Measurements from ENCODE around the gene SRSF9. TPM values are rescaled to one million over a fixed set of nuclear protein-coding genes. Genes with fewer than 3 reads are reported as not detected.

SRSF9 gene
- total RNA-seq, 1 donor from 2014 or later, result 248 TPM

DNA sequence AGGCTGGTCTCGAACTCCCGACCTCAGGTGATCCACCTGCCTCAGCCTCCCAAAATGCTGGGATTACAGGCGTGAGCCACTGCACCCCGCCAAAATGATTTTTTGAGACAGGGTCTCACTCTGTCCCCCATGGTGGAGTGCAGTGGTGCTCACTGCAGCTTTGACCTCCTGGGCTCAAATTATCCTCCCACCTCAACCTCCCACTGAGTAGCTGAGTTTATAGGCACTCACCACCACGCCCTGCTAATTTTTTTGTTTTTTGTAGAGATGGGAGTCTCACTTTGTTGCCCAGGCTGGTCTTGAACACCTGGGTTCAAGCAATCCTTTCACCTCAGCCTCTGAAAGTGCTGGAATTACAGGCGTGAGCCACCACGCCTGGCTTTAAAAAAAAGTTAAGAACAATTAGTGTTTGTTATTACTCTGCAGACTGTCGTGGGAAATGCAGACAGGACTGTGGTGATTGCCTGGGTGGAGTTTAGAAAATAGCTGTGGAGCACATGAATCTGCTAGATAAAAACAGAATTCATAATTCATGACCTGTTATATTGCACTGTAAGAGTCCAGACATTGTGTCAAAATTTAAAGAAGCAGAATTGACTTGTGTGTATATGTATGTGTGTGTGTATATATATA, 40.8 kb downstream of the SRSF9 start:
- no peaks in the 10 kb centered on the region for H3K27me3 Mint-ChIP-seq
- no peak overlapping the region for H3K4me3 Mint-ChIP-seq

DNA sequence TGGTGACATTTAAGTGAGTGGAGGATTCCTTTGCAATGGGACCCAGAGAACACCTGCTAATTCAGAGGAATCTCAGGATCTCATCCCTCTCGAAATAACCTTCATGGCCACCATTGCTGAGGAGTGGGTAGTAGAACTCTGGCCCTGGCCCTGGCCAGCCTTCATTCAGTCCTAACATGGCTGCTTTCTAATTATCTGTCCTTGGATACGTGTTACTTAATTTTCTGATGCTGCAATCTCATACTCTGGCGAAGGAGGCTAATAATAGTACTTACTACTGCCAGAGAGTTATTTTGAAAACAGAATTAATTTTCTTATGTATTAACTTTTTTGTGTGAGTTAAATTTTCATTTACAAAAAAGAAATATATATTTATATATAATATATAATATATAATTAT, 43.8 kb downstream of the SRSF9 start:
- Mint-ChIP-seq H3K27me3 (no peaks in the 10 kb centered on the region), H3K27ac (no peak overlapping the region), H3K36me3 (no peaks in the 10 kb centered on the region), H3K9me3 (no peaks in the 10 kb centered on the region), H3K4me1 (ENCODE audit: unreplicated experiment) (peaks cover 5% of the 10 kb centered on the region), H3K4me3 (no peak overlapping the region)
- TF ChIP-seq, protein P1, sequence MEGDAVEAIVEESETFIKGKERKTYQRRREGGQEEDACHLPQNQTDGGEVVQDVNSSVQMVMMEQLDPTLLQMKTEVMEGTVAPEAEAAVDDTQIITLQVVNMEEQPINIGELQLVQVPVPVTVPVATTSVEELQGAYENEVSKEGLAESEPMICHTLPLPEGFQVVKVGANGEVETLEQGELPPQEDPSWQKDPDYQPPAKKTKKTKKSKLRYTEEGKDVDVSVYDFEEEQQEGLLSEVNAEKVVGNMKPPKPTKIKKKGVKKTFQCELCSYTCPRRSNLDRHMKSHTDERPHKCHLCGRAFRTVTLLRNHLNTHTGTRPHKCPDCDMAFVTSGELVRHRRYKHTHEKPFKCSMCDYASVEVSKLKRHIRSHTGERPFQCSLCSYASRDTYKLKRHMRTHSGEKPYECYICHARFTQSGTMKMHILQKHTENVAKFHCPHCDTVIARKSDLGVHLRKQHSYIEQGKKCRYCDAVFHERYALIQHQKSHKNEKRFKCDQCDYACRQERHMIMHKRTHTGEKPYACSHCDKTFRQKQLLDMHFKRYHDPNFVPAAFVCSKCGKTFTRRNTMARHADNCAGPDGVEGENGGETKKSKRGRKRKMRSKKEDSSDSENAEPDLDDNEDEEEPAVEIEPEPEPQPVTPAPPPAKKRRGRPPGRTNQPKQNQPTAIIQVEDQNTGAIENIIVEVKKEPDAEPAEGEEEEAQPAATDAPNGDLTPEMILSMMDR (conservative IDR thresholded peaks at IDR 0.05), result no peak
- no peak for DNase-seq (ENCODE audit: extremely low spot score, unreplicated experiment)

More for the DNA sequence above, 40.8 kb downstream of the SRSF9 start:
- Mint-ChIP-seq H3K36me3 (no peaks in the 10 kb centered on the region), H3K27ac (peak overlapping the region; percentile 12), H3K4me1 (ENCODE audit: unreplicated experiment) (peaks cover 5% of the 10 kb centered on the region), H3K9me3 (no peaks in the 10 kb centered on the region)
- TF ChIP-seq, protein P1 (conservative IDR thresholded peaks at IDR 0.05), result no peak
- no peak for DNase-seq (ENCODE audit: extremely low spot score, unreplicated experiment)

DNA sequence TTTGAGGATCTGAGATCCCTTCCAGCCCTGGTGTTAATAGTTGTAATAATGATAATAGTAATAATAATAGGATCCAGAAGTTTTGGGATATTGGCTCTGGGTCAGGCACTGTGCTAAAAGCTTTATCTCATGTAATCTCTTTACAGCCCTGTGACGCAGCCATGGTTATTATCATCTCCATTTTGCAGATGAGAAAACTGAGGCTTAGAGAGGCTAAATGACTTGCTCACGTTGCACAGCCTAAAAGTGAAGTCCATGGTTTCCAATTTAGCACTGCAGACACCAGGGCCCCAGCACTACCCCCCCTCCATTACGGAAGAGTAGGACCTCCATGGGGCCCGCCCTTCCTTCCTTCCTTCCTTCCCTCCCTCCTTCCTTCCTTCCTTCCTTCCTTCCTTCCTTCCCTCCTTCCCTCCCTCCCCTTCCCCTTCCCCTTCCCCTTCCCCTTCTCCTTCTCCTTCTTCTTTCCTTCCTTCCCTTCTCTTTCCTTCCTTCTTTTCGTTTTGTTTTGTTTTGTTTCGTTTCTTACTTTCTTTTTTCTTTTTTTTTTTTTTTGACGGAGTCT, 46.6 kb downstream of the SRSF9 start:
- no peak overlapping the region for H3K27ac Mint-ChIP-seq
- no peaks in the 10 kb centered on the region for H3K4me1 Mint-ChIP-seq (ENCODE audit: unreplicated experiment)
- no peaks in the 10 kb centered on the region for H3K36me3 Mint-ChIP-seq
- H3K4me3 Mint-ChIP-seq, result no peak overlapping the region
- H3K27me3 Mint-ChIP-seq, result no peaks in the 10 kb centered on the region
- TF ChIP-seq, protein P1 (conservative IDR thresholded peaks at IDR 0.05), result no peak
- DNase-seq (ENCODE audit: extremely low spot score, unreplicated experiment), result no peak
- H3K9me3 Mint-ChIP-seq, result no peaks in the 10 kb centered on the region

DNA sequence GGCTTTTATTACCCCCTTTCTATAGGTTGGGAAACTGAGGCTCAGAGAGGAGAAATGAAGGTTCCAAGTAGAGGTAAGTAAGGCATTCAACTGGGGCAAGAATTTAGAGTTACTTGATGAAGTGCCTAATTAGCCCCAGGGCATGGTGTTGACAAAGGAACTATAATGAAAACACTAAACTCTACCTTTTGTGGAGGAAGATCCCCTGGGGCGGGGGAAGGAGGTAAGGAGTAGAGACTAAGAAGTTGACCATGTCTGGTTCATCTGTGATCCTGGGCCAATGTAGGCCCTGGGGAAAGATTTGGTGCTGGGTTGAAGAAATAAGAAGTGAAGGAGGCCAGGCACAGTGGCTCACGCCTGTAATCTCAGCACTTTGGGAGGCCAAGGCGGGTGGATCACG, 47.8 kb downstream of the SRSF9 start:
- no peak for DNase-seq (ENCODE audit: extremely low spot score, unreplicated experiment)
- Mint-ChIP-seq H3K9me3 (no peaks in the 10 kb centered on the region), H3K27me3 (no peaks in the 10 kb centered on the region), H3K27ac (peak overlapping the region; percentile 14), H3K36me3 (no peaks in the 10 kb centered on the region), H3K4me1 (ENCODE audit: unreplicated experiment) (no peaks in the 10 kb centered on the region), H3K4me3 (no peak overlapping the region)
- TF ChIP-seq, protein P1 (conservative IDR thresholded peaks at IDR 0.05), result no peak

DNA sequence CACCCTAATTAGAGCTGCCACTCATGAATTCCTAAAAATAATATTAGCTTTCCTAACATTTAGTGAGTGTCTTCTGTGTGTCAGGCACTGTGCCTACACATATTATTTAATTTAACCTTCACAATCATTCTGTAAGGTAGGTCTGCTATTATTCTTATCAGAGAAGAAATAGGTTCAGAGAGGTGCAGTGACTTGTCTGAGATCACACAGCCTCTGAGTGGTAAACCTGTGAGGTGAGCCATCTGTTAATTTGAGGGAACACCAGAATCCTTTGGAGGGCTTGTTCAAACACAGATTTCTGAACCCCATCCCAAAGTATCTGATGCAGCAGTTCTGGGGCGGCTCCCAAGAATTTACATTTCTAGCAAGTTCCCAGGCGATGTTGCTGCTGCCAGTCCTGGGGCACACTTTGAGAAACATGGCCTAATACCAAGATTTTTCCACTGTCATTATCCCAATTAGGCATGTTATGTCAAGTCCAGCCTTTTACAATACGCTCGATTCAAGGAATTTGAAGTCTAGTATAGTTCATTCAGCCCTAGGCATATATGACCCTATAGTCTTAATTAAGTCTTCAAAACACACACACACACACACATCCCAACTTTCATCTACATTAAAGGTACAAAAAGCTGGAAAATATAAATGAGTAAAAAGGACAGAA, 51.5 kb downstream of the SRSF9 start:
- Mint-ChIP-seq H3K27me3 (no peaks in the 10 kb centered on the region), H3K9me3 (no peaks in the 10 kb centered on the region), H3K4me3 (no peak overlapping the region), H3K27ac (no peak overlapping the region), H3K36me3 (no peaks in the 10 kb centered on the region), H3K4me1 (ENCODE audit: unreplicated experiment) (peaks cover 12% of the 10 kb centered on the region)
- DNase-seq (ENCODE audit: extremely low spot score, unreplicated experiment), result no peak
- TF ChIP-seq, protein P1 (conservative IDR thresholded peaks at IDR 0.05), result no peak

All from type B pancreatic cell (in vitro differentiated cells).